ENCODE data around the gene COMMD2.

The COMMD2 gene

DNA sequence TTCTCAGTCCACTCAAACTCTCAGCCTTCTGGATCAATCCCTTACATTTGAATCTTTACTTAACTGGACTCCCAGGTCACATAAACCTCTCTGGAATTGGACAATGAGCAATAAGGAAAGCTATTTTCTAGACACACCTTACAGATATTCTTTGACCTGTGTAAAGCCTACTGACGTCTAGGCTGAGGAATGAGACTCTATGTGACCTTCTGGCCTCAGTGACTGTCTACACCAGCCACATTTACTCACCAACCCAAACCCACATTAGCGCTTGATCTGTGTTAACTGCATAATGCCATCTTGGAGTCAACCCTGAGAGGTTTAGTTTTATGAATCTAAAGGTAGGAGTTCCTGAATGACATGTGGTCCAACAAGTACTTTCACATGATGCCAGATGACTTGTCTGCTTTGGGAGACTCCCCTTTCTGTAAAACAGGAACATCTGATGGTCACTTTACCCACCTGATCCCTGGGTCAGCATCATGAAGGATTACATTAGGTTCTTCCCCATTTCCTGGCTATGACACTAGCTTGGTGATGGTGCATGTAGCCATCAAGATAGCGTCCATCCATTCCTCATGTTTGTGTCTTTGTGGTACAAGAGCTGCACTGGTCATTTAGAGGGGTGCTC is 11.4 kb upstream of the COMMD2 start:
- no peak for DNase-seq

DNA sequence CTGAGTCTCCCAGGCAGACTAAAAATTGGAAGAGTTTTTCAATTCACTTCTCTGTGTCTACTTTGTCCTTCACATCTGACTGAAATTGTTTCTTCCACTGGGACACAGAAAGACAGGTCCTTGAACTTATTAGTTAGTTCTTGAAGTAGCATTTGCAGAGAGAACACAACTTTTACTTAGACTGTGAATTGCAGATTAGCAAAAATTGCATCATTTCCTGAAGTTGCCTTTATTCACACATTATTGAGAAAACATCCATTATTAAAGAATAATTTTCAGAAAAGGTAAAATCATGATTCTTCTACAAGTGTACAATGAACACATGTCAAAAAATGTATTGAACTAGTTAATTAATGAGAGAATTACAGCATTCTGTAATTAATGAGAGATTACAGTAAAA is 1.4 kb upstream of the COMMD2 start:
- DNase-seq = no peak

DNA sequence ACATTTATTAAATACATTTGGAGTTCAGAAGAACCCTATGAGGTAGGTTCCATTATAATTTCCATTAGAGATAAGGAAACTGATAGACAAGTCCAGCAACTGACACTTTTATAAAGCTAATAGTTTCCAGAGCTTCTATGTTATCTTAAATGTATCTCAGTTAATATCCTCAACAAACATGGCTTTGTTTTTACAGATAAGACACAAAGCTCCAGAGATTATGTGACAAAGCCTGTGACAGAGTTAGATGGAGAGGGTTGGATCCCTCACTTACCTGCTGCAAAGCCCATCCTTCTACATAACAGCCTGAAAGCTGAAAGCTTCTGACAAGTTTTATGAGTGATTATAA is 473 bp upstream of the COMMD2 start:
- no peak for DNase-seq

DNA sequence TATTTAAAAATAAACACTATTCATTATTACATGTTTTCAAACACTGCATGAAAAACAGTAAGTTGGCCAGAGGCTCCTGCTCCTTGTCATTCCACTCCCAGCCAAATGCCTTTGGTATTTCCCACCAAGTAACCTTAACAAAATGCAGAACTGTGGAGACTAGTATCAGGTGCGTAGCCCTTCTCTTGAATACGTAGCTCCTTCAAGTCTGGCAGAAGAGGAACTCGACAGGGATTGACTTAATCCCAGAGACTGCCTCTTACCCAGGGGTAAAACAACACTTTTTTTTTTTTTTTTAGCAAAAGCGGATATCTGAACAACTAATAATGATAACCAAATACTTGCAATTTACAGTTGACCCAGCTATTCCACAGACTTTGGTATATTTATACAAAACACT is 738 bp downstream of the COMMD2 start:
- DNase-seq = no peak

DNA sequence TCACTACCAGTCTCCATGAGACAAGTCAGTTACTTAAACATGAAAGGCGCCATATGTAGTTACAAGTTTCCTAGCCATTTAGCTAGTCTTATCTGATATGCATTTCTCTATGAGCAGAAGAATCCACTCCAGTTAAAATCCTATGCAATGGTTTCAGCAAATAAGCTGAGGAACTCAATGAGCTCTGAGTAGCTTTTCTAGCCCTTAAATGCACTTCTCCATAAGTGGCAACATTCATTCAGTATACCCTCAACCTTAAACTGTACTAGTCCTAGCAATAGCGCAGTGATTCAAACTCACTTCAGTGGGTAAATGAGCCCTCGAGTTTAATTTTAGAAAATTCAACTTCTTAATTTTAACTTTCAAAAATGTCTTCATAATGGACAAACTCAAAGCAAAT is 7.7 kb downstream of the COMMD2 start:
- DNase-seq = no peak

DNA sequence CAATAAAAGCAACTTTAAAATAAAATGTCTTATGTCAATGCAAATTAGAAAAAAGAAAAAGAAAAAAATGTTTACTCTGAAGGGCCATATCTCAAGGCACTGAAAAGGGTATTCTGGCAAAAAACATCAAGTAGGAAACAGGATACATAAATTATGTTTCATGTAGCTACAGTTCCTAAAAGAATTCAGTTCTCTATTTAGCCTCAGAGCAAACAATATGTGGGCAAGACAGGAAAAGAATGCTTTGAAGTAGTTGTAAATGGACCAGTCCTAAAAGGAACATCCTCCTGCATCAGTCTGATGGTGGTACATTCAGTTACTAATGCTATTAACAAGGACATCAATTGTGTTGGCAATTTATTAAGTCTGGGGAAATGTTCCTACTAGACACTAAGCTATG is 8.1 kb downstream of the COMMD2 start:
- no peak for DNase-seq

DNA sequence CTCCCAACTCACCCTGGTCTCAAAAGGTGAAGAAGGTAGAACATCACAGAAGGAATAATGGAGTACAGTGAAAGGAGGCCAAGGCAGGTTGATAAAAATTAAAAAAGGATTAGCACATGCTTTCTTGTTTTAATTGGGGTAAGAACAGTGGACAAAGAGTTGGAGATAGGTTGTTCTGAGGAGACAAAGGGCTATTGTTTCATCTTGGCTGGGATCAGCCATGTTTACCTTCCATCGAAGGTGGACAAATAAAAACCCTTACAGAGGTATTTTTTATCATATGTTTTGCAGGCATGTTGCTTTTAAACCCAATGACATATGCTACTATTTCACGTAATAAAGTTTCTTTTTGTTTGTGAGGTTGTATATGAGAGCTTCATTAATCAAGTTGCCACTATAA is 12.9 kb downstream of the COMMD2 start:
- no peak for DNase-seq

DNA sequence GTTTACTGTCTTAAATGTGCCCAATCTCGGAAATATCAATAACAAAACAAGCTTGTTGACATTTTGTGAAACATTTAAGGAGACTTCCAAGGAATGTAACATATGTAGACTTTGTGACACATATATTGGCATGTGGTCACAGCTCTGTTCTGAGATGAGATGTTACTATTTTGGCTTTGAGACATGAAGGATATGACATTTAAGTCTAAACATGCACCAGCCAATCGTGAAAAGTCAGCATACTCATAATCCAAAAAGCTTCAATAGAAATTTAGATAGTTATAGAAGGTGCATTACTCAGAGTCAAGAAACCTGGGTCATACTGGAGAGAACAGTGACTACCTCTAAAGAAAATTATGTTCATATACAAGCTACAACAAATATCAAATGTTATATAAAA is 13.4 kb downstream of the COMMD2 start:
- DNase-seq = no peak

DNA sequence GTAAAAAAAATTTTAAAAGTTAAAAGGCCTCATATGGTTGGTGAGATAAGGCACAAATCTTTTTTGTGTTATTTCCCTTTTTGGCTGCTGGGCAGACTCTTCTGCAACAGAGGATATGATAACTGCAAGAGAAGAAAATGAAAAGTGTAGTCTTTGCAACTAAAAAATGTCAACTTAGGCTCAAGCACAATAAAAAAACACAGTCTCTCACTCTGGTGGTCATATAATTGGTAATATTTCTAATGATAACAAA is 15.4 kb downstream of the COMMD2 start:
- DNase-seq = no peak

DNA sequence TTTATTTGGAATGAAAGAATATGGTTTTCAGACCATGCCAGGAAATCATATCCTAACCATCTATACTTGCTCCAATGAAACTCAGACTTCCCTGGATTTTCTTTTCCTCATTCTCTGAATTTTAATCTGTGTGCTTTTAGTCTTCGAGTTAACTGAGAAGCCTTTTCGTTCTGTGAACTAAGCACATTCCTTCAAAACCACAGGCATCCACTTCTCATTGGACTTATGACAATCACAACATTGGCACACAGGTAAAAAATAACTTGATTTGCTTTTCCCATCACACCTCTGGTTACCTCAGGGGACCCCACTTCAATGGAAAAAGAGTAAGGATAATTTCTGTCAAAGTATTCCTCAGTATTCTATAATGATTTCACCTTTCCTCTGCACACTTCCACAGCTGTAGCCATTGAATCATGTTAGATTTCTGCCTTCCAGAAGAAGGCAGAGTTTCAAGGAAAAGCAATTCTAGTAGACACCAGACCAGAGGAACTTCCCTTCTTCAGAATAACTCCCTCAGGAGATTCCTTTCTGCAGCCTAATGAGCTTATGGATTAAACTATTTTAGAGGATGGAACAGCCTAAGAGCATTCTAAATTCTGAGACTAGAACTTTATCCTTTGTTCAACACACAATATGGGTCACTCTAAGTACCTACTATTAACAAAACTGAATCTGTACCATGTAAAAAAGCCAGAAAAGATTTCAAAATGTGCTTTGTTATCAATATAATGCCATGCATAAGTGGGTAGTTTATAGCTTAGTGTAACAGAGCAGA is 15.9 kb downstream of the COMMD2 start:
- no peak for DNase-seq

DNA sequence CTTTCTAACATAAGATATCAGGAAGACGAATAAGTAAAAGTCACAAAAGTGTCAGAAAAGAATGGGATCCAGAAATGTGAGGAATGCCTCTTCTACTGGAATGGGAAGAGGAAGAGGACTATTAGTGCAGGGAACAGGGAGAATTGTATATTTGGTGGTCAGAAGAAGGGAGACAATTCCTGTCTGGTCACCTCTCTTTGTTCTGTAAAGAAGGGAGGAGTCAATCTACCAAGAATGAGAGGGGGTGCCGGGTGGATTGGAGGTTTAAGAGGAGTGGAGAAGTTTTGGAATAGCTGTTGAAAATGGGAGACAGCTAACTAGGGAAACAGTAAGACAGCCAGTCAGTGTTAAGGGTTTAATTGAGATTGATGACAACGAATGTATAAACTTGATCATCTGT is 20.1 kb downstream of the COMMD2 start:
- no peak for DNase-seq

DNA sequence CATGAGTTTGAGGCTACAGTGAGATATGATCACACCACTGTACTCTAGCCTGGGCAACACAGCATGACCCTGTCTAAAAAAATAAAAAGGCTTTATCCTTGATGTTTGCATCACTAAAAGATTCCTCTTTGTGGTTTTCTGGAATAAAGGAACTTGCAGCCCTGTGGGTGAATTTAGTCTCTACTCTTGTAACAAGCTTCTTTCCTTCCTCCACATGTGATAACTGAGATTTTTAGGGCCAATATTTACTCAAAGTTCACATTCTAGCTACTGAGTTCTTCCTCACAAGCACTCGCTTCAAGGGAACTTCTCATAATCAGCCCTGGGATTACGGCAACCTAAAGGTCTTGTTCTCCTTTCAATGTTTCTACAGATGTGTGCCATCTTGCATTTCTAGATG is 24.6 kb downstream of the COMMD2 start:
- DNase-seq = no peak

DNA sequence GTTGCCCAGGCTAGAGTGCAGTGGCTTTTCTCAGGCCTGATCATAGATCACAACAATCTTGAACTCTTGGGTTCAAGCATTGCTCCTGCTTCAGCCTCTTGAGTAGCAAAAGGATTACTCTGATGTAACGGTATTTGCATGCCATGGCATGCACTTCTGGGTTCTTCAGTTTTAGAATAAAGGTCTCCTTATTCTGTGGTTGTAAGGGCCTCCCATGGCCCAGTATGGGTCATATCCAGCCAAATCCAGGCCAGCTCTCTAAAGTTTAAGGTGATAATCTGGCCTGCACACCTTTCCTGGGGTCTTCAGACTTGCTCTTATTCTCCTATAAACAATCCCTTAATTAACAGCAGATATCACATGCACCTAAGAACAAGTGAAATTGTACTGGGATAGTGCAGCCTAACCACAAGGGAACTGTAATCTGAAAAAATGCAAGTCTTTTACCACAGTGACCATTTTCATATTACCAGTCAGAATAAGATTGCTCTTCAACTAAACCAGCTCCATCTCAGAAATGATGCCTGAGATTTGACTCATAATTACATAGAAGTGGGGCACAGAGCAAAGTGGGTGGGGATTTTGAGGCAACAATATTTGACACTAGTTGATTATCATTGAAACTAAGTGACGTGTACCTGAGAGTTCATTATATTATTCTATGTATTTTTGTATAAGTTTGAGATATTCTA is 25.4 kb downstream of the COMMD2 start:
- DNase-seq = no peak

DNA sequence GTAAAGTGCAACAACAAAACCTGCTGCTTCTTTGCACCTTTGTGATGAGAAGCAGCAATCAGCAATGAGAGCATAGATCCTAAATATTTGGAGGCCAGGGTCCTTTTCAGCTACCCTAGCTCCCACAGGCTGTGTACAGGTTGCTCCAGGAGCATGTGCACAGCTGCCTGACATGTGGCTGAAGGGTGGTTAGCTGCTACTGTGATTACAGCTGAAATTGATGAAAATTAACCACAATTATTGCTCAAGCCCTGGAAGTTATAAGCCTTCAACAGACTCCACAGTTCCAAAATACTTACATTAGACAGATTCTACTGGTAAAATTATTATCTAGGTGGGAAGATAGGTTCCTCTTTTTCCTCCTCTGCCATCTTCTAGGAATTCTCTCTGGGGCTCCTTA is 28.5 kb downstream of the COMMD2 start:
- no peak for DNase-seq

DNA sequence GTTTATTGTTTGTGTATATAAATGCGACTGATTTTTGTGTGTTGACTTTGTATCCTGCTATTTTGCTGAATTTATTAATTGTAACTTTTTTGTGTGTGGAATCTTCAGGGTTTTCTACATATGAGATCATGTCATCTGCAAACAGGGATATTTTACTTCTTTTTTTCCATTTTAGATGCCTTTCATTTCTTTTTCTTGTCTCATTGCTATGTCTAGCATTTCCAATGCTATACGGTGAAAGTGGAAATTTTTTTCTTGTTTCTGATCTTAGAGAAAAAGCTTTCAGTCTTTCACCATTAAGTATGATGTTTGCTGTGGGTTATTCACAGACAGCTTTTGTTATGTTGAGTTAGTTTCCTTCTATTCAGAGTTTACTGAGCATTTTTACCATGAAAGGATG is 31.4 kb downstream of the COMMD2 start:
- no peak for DNase-seq

DNA sequence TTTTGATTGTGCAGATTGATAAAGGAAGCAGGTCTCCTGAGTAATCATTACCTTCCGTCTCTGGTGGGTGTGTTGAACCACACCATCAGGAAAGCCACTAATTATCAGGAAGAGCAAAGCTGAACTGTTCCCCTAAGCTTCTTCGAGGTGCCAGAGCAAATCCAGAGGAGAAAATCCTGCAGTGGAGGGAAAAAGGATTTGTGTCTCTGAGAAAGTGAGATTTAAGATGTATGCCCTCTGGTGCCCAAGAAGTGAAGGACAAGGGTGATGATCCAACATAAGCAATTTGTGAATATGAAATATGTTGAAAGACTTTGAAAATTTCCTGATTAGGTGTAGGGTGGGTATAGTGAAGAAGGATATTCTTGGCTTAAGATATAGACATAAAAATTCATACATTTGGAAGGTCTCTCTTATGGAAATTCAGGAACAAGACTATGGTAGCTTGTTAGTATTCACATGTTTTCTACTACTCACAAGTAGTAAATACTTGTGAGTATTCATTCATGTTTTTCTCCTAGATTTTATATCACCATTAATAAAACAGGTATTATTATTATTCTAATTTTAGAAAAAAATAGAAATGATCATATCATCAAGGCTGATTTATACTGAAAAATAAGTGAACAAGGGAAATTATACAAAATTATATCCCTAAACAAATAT is 34.8 kb downstream of the COMMD2 start:
- DNase-seq = peak; percentile 15 to 68

DNA sequence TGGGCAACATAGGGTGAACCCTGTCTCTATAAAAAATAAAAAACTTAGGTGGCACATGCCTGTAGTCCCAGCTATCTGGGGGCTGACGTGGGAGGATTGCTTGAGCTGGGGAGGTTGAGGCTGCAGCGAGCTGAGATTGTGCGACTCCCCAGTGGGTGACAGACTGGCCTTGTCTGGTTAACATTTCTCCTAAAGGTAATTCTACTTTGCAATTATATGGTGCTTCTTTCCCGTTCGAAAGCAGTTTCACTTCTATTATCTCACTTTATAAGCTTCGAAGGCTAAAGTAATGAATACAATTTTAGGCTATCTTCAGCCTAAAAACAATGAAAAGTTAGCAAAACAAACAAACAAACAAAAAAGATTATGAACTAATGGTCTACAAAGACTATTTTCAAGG is 35.3 kb downstream of the COMMD2 start:
- no peak for DNase-seq

DNA sequence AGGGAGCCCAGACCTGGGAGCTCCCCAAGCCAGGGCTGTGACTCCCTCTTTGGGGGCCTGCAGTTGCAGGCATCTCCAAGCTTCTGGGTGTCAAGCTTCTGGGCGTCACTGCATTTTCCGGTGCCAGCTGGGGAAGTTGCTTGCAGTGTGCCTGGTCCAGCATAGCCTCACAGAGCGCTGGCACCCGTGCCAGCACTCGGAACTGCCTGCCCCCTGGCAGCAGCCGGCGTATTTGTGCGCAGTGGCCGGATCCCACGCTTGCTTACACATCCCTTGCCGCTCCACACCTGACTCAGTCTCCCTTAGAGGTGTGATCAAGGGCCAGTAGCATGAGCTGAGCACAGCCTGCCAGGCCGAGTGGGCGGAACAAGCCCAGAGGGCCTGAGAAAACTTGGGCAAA is 37.0 kb downstream of the COMMD2 start:
- no peak for DNase-seq

DNA sequence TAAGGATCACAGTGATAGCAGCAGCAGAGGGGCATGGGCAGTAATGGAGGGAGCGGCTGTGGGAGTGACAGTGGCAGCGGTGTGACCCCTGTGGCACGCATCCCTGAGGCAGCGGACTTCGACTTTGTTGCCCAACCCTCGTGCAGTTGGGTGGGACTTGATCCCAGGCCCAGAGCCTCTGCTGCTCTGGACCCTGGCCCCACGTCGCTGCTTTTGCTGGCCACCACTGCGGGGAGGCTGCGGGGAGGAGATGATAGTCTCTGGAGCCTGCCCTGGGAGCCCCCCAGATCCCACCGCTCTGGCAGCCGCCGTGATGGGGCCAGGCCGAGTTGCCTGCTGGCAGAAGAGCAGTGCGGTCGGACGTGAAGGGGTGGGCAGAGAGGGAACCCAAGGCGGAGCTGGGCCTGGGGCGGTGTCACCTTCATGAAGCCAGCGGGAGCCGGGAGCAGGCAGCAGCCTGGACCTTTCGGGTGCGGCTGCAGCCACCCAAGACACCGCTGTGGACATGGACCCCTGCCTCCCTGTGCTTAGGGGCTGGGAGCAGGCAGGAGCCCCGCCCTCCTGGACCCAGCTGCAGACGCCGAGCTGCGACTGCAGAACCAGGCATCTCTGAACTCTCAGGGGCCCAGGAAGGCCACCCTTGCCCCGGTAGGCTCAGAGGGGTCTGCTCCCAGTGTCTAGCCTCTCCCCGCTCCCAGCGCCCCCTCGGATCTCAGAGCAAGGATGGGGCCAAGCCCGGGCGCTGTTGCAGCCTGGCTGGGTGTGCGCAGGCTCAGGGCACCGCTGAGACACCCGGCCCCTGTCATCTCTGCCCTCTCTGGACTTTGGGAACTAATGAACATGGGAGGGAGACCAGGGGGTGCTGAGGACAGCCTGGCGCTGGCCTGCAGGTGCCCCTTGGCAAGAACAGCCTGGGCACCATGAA is 38.3 kb downstream of the COMMD2 start:
- DNase-seq = no peak

DNA sequence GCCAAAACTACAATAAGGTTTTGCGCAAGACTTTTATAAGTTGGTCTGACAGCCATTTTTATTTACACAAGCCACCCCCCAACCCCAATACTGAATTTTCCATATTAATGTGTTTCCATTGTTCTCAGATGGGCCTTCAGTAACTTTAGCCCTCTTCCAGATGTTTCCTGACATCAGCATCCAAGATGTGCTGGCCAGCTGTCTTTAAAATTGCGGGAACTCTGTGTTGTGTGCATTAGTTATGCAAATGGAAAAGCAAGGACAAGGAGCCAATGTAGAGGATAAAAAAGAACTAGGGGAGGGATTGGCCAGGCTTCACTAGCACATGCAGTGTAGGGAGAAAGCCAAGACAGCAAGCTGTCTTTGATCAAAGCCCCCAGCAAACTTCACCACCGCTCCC is 45.4 kb downstream of the COMMD2 start:
- DNase-seq = peak in 1 of 2 donors; percentile 9

DNA sequence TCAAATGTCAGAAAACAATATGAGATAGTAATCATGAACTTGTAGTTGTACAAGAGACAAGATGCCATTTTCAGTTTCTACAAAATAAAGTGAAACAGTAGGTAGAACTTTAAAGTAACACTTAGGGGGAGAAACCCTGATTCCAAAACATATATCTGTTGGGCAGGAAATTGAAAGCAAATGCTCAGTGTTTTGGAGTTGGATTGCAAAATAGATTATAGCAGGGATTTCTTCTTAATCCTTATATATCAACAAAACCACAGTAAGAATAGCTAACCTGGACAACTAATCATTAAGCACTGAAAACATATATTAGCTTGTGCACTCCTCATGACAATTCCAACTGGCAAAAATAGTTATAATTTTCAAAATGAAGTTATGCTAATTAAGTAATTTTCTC is 46.9 kb downstream of the COMMD2 start:
- DNase-seq = no peak

DNA sequence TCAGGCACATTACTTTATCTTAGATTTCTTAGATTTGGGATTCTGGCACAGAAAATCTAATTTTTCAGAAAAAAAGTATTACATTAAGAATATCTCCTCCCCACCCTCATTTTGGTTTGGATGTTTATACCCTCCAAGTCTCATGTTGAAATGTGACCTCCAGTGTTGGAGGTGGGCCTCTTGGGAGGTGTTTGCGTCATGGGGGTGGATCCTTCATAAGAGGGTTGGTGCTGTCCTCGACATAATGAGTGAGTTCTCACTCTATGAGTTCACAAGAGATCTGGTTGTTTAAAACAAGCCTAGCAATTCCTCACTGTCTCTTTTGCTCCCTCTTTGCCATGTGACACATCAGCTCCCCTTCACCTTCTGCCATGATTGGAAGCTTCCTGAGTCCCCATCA is 48.8 kb downstream of the COMMD2 start:
- no peak for DNase-seq
